A549 (cell line): Measurements from ENCODE around the gene MUC21.

Experiments used
- MAZ ChIP-seq: fragments of 150-350 bp; IDR thresholded peaks from 2 replicates; pipeline ENCODE4 v1.6.1; 2014; ENCODE audit warnings: antibody characterized with exemption, low read depth, low read length, borderline replicate concordance
- POLR2A ChIP-seq: IDR thresholded peaks from 2 replicates; pipeline ENCODE4 v1.6.1; 2012; ENCODE audit warnings: mild to moderate bottlenecking, low read length
- RAD21 ChIP-seq, 2 experiments: fragments of >200 bp in 1 of 2; sonication (Bioruptor Twin) in 1 of 2; formaldehyde crosslinking in 1 of 2; IDR thresholded peaks in 1 of 2; conservative IDR thresholded peaks in 1 of 2; 2 replicates in 1 of 2; 3 replicates in 1 of 2; pipeline ENCODE4 v1.6.1; 2012 to 2018; ENCODE audit warnings: inconsistent platforms in 1 of 2
- TF ChIP-seq, protein P1 (sequence below): fragments of >200 bp; sonication (Bioruptor Twin); formaldehyde crosslinking; IDR thresholded peaks from 3 replicates; pipeline ENCODE4 v1.5.1; 2016
- TF ChIP-seq, protein P2 (sequence below): fragments of 450-650 bp; IDR thresholded peaks from 2 replicates; pipeline ENCODE4 v1.6.1; 2014; ENCODE audit warnings: antibody characterized with exemption

DNA sequence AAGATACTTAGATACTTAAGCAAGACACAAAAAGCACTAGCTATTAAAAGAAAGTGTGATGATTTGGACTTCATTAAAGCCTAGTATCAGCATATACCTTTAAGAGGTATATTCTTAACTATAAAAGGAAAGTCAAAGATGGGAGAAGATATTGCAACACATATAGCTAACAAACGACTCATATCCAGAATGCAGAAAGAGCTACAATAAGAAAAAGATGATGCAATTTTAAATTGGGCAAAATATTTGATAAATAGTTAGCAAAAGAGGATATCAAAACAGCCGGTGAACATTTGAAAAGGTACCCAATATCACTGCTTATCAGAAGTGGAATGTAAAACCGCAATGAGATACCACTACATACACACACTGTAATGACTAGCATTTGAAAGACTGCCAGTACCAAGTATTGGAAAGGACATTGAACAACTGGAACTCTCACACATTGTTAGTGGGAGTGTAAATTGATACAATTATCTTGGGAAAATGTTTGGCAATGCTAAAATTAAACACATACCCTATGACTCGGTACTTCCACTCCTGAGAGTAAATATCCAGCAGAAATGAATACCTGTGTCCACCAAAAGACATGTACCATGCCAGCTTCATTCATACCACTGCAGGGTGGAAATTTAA lies 52.5 kb downstream of the MUC21 start:
- TF ChIP-seq POLR2A, result no peak
- no peak for TF ChIP-seq RAD21 (conservative IDR thresholded peaks at IDR 0.05 in 1 of 2, IDR thresholded peaks at IDR 0.05 in 1 of 2)
- TF ChIP-seq, protein P1, sequence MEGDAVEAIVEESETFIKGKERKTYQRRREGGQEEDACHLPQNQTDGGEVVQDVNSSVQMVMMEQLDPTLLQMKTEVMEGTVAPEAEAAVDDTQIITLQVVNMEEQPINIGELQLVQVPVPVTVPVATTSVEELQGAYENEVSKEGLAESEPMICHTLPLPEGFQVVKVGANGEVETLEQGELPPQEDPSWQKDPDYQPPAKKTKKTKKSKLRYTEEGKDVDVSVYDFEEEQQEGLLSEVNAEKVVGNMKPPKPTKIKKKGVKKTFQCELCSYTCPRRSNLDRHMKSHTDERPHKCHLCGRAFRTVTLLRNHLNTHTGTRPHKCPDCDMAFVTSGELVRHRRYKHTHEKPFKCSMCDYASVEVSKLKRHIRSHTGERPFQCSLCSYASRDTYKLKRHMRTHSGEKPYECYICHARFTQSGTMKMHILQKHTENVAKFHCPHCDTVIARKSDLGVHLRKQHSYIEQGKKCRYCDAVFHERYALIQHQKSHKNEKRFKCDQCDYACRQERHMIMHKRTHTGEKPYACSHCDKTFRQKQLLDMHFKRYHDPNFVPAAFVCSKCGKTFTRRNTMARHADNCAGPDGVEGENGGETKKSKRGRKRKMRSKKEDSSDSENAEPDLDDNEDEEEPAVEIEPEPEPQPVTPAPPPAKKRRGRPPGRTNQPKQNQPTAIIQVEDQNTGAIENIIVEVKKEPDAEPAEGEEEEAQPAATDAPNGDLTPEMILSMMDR, result no peak
- TF ChIP-seq, protein P2, sequence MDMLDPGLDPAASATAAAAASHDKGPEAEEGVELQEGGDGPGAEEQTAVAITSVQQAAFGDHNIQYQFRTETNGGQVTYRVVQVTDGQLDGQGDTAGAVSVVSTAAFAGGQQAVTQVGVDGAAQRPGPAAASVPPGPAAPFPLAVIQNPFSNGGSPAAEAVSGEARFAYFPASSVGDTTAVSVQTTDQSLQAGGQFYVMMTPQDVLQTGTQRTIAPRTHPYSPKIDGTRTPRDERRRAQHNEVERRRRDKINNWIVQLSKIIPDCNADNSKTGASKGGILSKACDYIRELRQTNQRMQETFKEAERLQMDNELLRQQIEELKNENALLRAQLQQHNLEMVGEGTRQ, result no peak
- TF ChIP-seq MAZ, result no peak
